ENCODE results near the gene SIKE1.

SIKE1 gene

DNA sequence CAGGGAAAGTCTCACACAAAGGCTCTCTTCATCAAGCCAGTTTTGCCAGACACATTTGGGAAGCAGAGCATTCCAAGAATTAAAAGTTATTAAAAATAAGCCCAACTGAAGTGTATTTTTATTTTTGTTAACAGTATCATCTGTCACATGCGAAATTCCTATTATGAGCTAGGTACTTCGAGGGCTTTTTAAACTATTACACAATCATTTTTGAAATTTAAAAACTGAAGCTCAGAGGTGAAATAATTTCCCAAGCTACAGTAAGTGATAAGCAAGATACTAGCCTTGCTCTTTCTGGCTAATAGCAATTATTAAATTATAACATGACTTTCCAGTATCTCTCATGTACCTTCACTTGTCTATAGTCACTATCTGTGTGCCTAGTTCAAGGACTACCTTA lies 51.9 kb downstream of the SIKE1 start:
- TF ChIP-seq GATA3 (IDR thresholded peaks at IDR 0.05; ENCODE audit: low read depth, low read length) (no peak), GATA2 (IDR thresholded peaks at IDR 0.05; ENCODE audit: low read depth, low read length) (no peak)

DNA sequence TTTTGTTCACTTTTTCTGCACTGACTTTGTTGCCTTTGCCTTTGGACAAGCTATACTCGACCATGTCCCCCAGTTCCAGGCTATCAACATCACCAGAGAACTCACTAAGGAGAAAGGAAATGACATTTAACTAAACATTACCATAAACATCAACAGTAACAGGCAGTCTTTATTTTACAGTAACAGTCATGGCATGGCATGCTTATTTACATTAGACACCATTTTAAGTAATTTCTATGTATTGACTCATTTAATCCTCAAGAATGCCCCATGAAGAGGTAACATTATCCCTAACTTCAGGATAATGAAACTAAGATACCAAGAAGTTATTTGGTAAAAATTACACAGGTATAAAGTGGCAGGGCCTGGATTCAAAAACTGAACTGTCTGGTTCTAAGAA lies 55.3 kb downstream of the SIKE1 start:
- TF ChIP-seq GATA2 (IDR thresholded peaks at IDR 0.05; ENCODE audit: low read depth, low read length) (no peak), GATA3 (IDR thresholded peaks at IDR 0.05; ENCODE audit: low read depth, low read length) (no peak)

DNA sequence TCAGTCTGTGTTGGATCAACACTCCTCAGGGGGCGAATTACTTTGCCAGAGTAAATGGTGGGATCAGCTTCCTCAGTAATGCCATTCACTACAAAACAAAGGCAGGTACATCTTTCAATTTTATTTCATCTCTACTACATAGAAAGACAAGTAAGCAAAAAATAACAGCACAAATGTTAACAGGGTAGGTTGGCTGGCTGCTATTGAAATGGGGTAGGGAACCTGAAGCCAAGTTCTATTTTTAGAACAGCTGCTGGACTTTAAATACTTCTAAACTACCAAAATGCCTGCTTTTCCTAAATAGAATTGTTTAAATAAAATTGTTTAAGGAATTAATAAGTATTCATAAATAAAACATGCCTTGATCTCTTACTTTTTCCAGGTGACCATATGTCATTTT lies 56.6 kb downstream of the SIKE1 start:
- no peak for TF ChIP-seq GATA3 (IDR thresholded peaks at IDR 0.05; ENCODE audit: low read depth, low read length)
- no peak for TF ChIP-seq GATA2 (IDR thresholded peaks at IDR 0.05; ENCODE audit: low read depth, low read length)

DNA sequence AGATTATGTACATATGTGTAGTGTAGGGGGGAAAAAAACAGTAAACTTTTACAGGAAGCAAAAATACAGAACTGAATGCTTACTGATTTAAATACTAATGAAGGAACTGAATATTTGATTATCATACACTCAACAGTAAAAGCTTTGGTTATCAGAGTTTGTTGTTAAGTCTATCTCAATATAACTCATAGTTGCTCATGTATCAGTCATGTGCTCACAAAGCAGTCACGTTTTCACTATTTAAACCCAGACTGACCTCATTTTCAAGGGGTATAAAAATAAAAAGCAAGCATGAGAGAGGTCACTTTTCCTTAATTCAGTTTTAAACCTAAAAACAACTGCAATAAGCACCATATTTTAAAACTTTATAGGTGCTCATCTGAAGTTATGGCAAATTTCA lies 57.0 kb downstream of the SIKE1 start:
- no peak for TF ChIP-seq GATA3 (IDR thresholded peaks at IDR 0.05; ENCODE audit: low read depth, low read length)
- no peak for TF ChIP-seq GATA2 (IDR thresholded peaks at IDR 0.05; ENCODE audit: low read depth, low read length)

DNA sequence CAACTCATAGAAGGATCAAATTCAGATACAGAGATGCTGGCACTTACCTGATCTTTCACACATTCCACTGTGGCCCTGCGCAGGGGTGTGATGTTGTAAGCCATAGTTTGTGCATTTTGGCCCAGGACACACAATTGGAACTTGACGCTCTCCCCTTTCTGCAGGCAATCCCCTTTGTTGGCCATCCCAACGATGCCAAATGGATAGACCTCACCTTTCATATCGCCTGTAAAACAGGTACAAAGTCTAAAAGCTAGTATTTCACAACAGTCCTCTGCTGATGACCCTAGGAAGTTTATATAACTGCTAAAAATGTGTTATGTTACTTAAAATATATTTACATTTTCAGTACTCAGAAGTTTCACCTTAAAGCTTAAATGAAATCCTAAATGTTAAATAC lies 60.0 kb downstream of the SIKE1 start:
- no peak for TF ChIP-seq GATA2 (IDR thresholded peaks at IDR 0.05; ENCODE audit: low read depth, low read length)
- no peak for TF ChIP-seq GATA3 (IDR thresholded peaks at IDR 0.05; ENCODE audit: low read depth, low read length)
